Body of pancreas (tissue), 4 donors: ENCODE results near the gene TMEM132C. TPM values are rescaled to one million over a fixed set of nuclear protein-coding genes. Genes with fewer than 3 reads are reported as not detected.

ENCODE experiments used
- ATAC-seq: fragments of 150-250 bp; one replicate; pipeline ENCODE4 v1.9.1; 2016
- DNase-seq, 4 donors: peaks; one replicate each; pipeline ENCODE4 v3.0.0-alpha.2; 2019
- H3K27ac ChIP-seq, 4 donors: fragments of 200-600 bp; sonication (generic); 1 replicate in 3 of 4; 2 replicates in 1 of 4; pipeline versions ENCODE4 v1.5.1 to v1.6.1; 2016 to 2019; ENCODE audit warnings: mild to moderate bottlenecking in 1 of 4, mixed read lengths in 1 of 4, moderate library complexity in 1 of 4
- H3K27me3 ChIP-seq, 2 donors: fragments of 200-600 bp; sonication (generic); one replicate each; pipeline ENCODE4 v1.6.0; 2016; ENCODE audit warnings: mild to moderate bottlenecking in 1 of 2
- H3K36me3 ChIP-seq, 2 donors: fragments of 200-600 bp; sonication (generic); replicated peaks in 1 of 2; 2 replicates each; pipeline ENCODE4 v1.5.1; 2016; ENCODE audit warnings: low read depth in 2 of 2; ENCODE audit not compliant: insufficient read depth in 1 of 2
- H3K4me1 ChIP-seq: fragments of 200-600 bp; sonication (generic); one replicate; pipeline ENCODE4 v1.6.0; 2016
- H3K4me3 ChIP-seq, 2 donors: fragments of 200-600 bp; sonication (generic); 1 replicate in 1 of 2; 2 replicates in 1 of 2; pipeline ENCODE4 v1.5.1; 2016 to 2019
- H3K9me3 ChIP-seq, 3 donors: fragments of 200-600 bp; sonication (generic); 1 replicate in 2 of 3; 2 replicates in 1 of 3; pipeline ENCODE4 v1.5.1; 2016
- CTCF ChIP-seq, 7 experiments: fragments of 450-650 bp in 4 of 7; fragments of 200-600 bp in 3 of 7; sonication (generic) in 3 of 7; IDR thresholded peaks; one replicate each; pipeline ENCODE4 v1.5.1; 2016 to 2019; ENCODE audit warnings: antibody characterized with exemption in 7 of 7
- POLR2A ChIP-seq, 3 donors: fragments of 450-650 bp; IDR thresholded peaks; one replicate each; pipeline ENCODE4 v1.6.1; 2016; ENCODE audit warnings: antibody characterized with exemption in 3 of 3, mild to moderate bottlenecking in 2 of 3
- WGBS, 2 donors: methylation state at CpG; one replicate each; pipeline ENCODE4 v1.1.5; 2017; 5-methylcytosine and 5-hydroxymethylcytosine counted together
- intact Hi-C: fragments of 100-400 bp; cut with DNase I; formaldehyde crosslinking; loops from one replicate; pipeline ENCODE4 v1.15.1; 2023
- total RNA-seq, 2 donors: library from RNA; depleted of rRNA; stranded (reverse); fragments of >200 nt; gene quantifications; one replicate each; pipeline ENCODE4 v1.1.0, GENCODE V29; 2016

Gene TMEM132C
- total RNA-seq, 2 donors from 2014 or later = 4.4 to 8.2 TPM

DNA sequence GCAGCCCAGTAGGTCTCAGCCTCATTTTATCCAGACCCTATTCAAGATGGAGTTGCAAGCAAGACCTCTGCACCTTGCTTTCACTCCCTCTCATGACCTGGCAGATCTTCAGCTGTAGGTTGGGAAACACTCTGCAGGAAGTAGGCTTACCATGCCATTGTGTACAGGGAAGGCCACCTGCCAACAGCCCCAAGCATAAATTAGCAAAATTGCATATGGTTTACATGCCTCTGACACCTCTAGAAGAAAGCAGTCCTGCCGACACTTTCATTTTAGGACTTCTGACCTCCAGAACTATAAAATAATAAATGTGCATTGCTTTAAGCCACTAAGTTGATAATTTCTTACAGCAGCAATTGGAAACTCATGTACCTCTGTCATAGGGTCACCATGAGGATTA lies 459.9 kb downstream of the TMEM132C start:
- 76 to 77% methylated on average over 1 of the region's 1 CpG for WGBS, 2 donors
- intact Hi-C loops = no loop called here
- no peak for DNase-seq
- ATAC-seq = no peak
- H3K9me3 ChIP-seq = no peaks in the 10 kb centered on the region
- no peaks in the 10 kb centered on the region for H3K4me1 ChIP-seq
- no peak overlapping the region for H3K27ac ChIP-seq
- TF ChIP-seq POLR2A (IDR thresholded peaks at IDR 0.05) = no peak
- TF ChIP-seq CTCF (IDR thresholded peaks at IDR 0.05) = no peak
- H3K36me3 ChIP-seq = no peaks in the 10 kb centered on the region
- H3K4me3 ChIP-seq = no peak overlapping the region
- no peaks in the 10 kb centered on the region for H3K27me3 ChIP-seq

GRCh38 chr12:128727461-128727860 lies 460.5 kb downstream of the TMEM132C start:
- H3K4me3 ChIP-seq = no peak overlapping the region
- no peaks in the 10 kb centered on the region for H3K36me3 ChIP-seq
- WGBS, 2 donors = 60 to 72% methylated on average over 8 of the region's 8 CpGs
- H3K4me1 ChIP-seq = no peaks in the 10 kb centered on the region
- TF ChIP-seq CTCF (IDR thresholded peaks at IDR 0.05) = no peak
- no peak for TF ChIP-seq POLR2A (IDR thresholded peaks at IDR 0.05)
- intact Hi-C loops = no loop called here
- DNase-seq (no peak), ATAC-seq (no peak)
- H3K27ac ChIP-seq = no peak overlapping the region
- peaks cover 0 to under 1% of the 10 kb centered on the region in 2 donors for H3K27me3 ChIP-seq
- no peaks in the 10 kb centered on the region for H3K9me3 ChIP-seq

- no peak for TF ChIP-seq POLR2A (IDR thresholded peaks at IDR 0.05)
- TF ChIP-seq CTCF (IDR thresholded peaks at IDR 0.05) = no peak
- no peak overlapping the region for H3K27ac ChIP-seq
- intact Hi-C loops = no loop called here
- H3K4me1 ChIP-seq = no peaks in the 10 kb centered on the region
- no peak overlapping the region for H3K4me3 ChIP-seq
- no peak for ATAC-seq
- H3K27me3 ChIP-seq = peaks cover 0 to 6% of the 10 kb centered on the region in 2 donors
- no peaks in the 10 kb centered on the region for H3K9me3 ChIP-seq
- DNase-seq = no peak
- 62 to 77% methylated on average over 4 of the region's 4 CpGs for WGBS, 2 donors
- no peaks in the 10 kb centered on the region for H3K36me3 ChIP-seq
Observed at GRCh38 chr12:128727999-128728398, 461.0 kb downstream of the TMEM132C start.

DNA sequence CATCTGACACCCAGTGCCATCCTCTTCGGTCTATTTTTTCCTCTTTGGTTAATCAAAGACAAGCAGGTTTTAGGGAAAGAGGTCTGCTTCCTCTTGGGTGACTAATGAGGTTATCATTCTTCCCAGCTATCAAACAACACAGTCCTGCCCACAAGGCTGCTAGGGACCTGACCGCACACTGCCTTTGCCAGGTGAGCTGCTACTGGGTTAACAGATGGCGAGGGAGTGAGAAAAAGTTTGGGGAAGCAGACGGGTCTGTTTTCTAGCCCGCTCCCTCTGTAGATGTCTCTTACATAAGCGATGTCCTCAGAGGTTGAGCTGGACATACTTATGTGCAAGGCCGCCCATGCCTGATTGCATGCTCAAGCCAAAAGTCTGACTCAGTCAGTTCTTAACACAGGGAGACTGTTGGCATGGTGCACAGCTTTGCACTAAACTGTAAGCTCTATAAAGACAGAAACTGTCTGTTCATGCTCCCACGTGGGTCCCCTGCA lies 462.7 kb downstream of the TMEM132C start:
- intact Hi-C loops = no loop called here
- H3K27ac ChIP-seq = no peak overlapping the region
- H3K4me3 ChIP-seq = no peak overlapping the region
- no peaks in the 10 kb centered on the region for H3K36me3 ChIP-seq
- H3K27me3 ChIP-seq = peaks cover 0 to 7% of the 10 kb centered on the region in 2 donors
- ATAC-seq = no peak
- DNase-seq = peak in 1 of 4 donors; percentile 6
- TF ChIP-seq CTCF (IDR thresholded peaks at IDR 0.05) = no peak
- no peak for TF ChIP-seq POLR2A (IDR thresholded peaks at IDR 0.05)
- no peaks in the 10 kb centered on the region for H3K9me3 ChIP-seq
- 21 to 30% methylated on average over 8 of the region's 8 CpGs for WGBS, 2 donors
- H3K4me1 ChIP-seq = no peaks in the 10 kb centered on the region

DNA sequence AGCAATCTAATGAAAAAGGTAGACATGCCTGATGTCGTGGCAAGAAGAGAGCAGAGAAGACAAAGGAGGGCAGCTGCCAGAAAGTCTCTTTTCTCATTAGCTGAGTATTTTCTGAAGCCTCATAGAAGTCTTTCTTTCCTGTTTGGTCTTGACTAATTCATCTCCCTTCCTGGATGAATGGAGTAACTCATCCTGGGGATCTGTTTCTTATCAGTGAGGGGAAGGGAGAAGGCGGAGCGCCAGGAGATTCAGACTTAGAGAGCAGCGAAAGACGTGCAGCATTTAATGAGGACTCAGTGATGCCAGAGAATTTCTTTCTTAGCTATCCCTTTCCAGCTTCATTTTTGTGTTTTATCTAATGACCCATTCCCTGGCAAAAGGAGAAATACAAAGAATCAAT lies 467.4 kb downstream of the TMEM132C start:
- TF ChIP-seq CTCF (IDR thresholded peaks at IDR 0.05) = no peak
- no peak for TF ChIP-seq POLR2A (IDR thresholded peaks at IDR 0.05)
- Histone ChIP-seq H3K9me3 (no peaks in the 10 kb centered on the region), H3K4me1 (no peaks in the 10 kb centered on the region), H3K27ac (no peak overlapping the region), H3K27me3 (peaks cover 0 to 7% of the 10 kb centered on the region in 2 donors), H3K4me3 (no peak overlapping the region), H3K36me3 (no peaks in the 10 kb centered on the region)
- ATAC-seq = no peak
- intact Hi-C loops = no loop called here
- no peak for DNase-seq
- 17 to 18% methylated on average over 5 of the region's 5 CpGs for WGBS, 2 donors
